OCI-LY3 (cell line): Measurements from ENCODE around the gene IVD.

Experiments used
- EZH2phosphoT487 ChIP-seq: fragments of 200-600 bp; shearing (Covaris generic); IDR thresholded peaks from 2 replicates; pipeline ENCODE4 v1.6.1; 2018; ENCODE audit warnings: antibody characterized with exemption, mixed run types, low read depth
- TF ChIP-seq, protein P1 (sequence below): fragments of 200-600, 300-600 bp; sonication (generic); IDR thresholded peaks from 2 replicates; pipeline ENCODE4 v1.5.1; 2014; ENCODE audit warnings: antibody characterized with exemption, low read length, low read depth

DNA sequence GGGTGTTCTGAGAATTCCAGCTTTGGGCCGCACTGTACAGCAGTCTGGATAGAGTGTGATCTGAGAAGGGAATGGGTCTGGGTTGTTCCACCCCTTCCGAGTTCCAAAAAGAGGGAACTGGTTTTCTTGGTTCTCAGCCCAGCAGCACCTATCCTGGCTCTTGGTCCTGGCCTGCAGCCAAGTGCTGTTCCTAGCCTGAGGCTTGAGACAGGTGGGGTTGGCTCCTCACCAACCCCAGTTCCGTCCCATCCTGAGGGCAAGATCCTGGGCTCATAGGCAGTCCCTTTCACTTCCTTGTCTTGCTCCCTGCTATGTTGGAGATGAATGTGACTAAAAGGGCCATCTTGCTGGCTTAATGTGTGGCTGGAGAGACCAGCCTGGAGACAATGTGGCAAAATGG lies 15.2 kb downstream of the IVD start:
- TF ChIP-seq, protein P1, sequence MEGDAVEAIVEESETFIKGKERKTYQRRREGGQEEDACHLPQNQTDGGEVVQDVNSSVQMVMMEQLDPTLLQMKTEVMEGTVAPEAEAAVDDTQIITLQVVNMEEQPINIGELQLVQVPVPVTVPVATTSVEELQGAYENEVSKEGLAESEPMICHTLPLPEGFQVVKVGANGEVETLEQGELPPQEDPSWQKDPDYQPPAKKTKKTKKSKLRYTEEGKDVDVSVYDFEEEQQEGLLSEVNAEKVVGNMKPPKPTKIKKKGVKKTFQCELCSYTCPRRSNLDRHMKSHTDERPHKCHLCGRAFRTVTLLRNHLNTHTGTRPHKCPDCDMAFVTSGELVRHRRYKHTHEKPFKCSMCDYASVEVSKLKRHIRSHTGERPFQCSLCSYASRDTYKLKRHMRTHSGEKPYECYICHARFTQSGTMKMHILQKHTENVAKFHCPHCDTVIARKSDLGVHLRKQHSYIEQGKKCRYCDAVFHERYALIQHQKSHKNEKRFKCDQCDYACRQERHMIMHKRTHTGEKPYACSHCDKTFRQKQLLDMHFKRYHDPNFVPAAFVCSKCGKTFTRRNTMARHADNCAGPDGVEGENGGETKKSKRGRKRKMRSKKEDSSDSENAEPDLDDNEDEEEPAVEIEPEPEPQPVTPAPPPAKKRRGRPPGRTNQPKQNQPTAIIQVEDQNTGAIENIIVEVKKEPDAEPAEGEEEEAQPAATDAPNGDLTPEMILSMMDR: no peak
- TF ChIP-seq EZH2phosphoT487: no peak
